ENCODE measurements around the gene ADGRF1.
"Not testable (repeated sequence)": the region's sequence is repeated elsewhere in the genome, so short reads cannot be mapped to it uniquely, and the experiment has no call there.

Gene ADGRF1

DNA sequence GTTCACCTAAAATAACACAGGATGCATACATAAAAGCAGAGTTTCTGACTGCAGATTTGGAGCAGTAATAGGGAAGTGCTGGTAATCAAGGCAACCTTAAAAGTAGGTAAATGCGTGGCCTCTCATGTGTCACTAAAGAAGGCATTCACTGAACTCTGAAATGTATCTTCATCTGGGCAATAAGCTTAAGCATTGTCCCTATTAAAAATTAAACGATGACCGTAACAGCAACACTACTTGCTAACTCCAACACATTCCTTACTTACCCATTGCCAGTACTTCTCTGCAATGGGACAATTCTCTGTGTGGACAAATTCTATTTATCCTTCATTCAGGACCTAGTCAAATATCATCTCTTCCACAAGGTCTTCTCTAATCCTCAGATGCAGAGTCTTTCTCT, 19.9 kb downstream of the ADGRF1 start:
- no peak for DNase-seq (ENCODE audit: low read depth, low spot score)

- no peak for DNase-seq (ENCODE audit: low read depth, low spot score)
Observed at GRCh38 chr6:47019941-47020340, 22.2 kb downstream of the ADGRF1 start.

DNA sequence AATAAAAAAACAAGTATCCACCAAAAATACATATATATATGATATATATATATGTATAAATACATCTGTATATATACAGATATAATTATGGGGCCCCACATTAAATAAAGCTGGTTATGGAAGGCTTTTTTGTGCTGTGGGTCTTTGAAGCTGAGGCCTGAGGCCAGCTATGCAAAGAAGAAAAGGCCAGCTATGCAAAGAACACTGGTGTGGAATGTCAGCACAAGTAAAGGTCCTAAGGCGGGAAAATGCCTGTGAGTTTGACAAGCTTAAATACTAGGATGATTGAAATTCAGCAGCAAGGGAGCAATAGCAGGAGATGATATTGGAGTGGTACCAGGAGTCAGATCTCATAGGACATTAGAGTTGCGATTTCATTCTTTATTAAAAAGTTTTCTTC, 25.2 kb downstream of the ADGRF1 start:
- no peak for DNase-seq (ENCODE audit: low read depth, low spot score)

DNA sequence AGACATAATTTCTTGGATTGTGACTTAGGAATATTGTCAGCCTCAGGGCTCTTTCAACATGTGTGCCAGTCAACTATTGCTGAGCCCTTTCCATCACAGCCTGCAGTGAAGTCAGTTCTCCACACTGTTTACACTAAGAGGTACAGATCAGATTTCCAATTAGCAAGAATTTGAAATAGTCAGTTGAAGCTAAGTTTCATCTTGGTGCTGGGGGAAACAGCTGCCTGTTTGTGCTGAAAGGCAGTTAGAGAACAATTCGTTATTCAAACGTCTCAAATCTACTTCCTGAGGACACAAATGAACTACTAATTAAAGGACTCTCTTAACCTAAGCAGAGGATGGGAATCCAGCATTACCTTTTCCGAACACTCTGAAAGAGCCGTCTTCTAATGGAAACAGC, 25.9 kb downstream of the ADGRF1 start:
- no peak for DNase-seq (ENCODE audit: low read depth, low spot score)

- no peak for DNase-seq (ENCODE audit: low read depth, low spot score)
Observed at GRCh38 chr6:47014401-47014800, 27.7 kb downstream of the ADGRF1 start.

GRCh38 chr6:47009583-47009982, 32.5 kb downstream of the ADGRF1 start:
- no peak for DNase-seq (ENCODE audit: low read depth, low spot score)

DNA sequence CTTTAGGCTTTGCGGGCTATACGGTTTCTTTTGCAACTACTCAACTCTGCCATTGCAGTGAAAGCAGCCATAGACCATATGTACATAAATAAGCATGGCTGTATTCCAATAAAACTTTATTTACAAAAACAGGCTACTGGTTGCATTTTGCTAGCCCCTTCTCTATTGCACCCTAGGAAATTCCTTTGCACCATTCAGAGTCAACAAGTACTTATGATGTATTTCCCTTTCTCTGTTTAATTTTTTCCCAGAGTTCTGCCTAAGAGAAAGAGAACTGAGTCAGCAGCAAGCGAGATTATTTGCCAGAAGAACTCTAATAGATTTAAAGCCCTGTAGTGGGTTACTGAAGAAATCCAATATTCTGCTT, 33.8 kb downstream of the ADGRF1 start:
- no peak for DNase-seq (ENCODE audit: low read depth, low spot score)

DNA sequence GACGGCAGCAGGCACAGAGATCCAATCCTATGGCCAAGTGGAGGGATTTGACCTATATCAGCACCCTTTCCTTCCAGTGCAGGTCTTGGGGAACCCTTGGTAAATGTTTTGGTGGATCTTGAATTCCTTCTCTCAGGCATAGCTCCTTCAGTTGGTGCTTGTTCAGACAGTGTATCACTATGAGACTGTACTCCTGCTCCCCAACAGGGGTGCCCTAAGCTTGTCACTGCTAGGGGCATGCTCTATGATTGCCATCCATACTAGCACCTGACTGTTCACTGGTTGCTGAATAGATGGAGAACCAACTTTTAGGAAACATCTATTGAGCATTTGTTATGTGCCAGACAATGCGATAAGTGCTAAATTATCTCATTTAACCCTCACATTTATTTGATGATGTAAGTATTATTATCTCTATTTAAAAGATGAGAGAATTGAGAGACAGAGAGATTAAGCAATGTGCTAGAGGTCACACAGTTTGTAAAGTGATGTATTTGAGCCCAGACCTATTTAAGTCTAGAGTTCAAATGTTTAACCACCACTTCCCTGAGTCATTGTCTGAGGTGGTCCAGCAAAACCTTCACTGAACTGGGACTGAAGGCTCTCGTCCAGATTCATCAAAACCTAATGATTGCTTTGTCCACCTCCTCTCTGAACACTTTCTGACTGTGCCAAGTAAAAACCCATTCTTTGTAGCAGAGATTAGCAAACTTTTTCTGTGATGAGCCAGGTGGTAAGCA, 34.3 kb downstream of the ADGRF1 start:
- no peak for DNase-seq (ENCODE audit: low read depth, low spot score)

DNA sequence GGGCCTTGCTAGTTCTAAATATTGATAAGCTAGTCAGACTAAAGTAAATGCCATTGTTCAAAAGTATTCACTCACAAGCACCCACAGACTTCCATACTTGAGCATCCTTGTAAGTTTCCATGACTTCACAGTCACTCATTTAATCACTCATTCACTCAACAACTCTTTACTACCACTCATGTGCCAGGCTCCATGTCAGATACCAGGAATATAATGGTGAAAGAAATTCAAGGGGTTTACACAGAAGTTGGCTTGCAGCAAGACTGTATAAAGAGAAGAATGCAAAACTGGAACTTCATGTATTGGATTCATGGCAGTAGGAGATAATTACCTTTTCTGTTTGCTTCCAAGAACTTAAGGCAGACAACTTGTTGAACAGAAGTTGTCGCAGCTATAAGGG, 36.6 kb downstream of the ADGRF1 start:
- no peak for DNase-seq (ENCODE audit: low read depth, low spot score)

DNA sequence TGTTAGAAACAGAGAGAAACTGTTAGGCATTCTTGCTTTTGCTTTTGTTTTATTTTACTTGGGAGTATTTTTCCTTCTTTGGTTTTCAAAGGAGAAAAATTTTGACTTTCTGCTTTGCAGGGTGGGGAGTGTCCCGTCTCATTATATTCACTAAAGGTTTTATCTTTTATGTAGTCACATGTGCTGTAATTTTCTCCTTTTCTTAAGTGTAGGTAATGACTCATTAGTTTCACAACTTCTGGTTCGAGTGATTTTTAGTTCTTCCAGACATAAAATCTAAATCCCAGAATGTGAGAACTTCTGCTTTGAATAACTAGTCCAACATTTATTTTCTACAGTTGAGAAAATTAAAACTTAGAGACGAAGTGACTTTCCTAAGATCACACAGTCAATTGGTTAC, 37.7 kb downstream of the ADGRF1 start:
- no peak for DNase-seq (ENCODE audit: low read depth, low spot score)

- no peak for DNase-seq (ENCODE audit: low read depth, low spot score)
Observed at GRCh38 chr6:47000842-47001241, 41.3 kb downstream of the ADGRF1 start.

DNA sequence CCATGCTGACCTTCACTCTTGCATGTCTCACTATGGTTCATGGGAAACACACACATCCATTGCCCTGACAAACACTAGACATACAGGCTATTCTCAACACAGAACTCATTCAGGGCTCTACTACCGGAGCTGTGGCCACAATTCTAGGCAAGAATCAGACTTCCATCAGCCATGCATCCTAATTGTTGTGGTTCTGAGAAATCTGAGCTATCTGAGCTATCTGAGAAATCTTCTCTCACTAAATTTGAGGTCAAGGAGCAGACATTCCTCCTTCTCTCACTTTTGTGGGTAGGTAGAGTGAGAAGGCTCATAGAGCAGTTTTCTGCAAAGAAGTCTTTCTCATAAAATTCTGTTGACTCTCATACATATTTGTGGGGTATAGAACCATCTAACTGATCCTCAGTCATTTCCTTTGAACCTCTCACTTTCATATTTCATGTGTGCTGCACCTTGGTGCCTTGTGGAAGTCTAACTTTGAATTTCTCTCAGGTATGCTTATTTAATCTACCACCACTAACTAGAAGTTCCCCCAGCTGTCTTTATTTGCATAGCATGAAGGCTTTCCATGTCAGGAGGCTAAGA, 43.6 kb downstream of the ADGRF1 start:
- no peak for DNase-seq (ENCODE audit: low read depth, low spot score)

DNA sequence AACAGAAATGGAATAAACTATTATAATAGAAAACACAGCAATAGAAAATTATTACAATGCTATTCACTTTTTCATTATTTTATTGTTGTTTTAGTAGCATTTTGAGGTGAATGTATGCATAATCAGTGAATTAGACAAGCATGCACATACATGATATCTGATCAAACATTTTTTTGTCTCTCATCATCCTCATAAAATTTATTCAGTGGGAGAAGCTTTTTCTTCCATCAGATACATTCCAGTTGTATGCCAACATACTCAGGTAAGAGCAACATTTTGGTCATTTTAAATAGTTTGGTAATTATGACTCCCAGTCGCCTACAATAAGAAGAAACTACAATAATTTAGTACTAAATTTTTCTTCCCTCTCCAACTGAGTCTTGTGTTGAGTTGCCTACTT, 44.5 kb downstream of the ADGRF1 start:
- DNase-seq (ENCODE audit: low read depth, low spot score) = no peak

- DNase-seq (ENCODE audit: low read depth, low spot score) = no peak
Observed at GRCh38 chr6:46996860-46997641, 45.1 kb downstream of the ADGRF1 start.

GRCh38 chr6:46994933-46995332, 47.2 kb downstream of the ADGRF1 start:
- no peak for DNase-seq (ENCODE audit: low read depth, low spot score)

- DNase-seq (ENCODE audit: low read depth, low spot score) = no peak
Observed at GRCh38 chr6:46993846-46994245, 48.3 kb downstream of the ADGRF1 start.

GRCh38 chr6:46992391-46992790, 49.7 kb downstream of the ADGRF1 start:
- DNase-seq (ENCODE audit: low read depth, low spot score) = not testable (repeated sequence)

- DNase-seq (ENCODE audit: low read depth, low spot score) = not testable (repeated sequence)
Observed at GRCh38 chr6:46990818-46991510, 51.2 kb downstream of the ADGRF1 start.

DNA sequence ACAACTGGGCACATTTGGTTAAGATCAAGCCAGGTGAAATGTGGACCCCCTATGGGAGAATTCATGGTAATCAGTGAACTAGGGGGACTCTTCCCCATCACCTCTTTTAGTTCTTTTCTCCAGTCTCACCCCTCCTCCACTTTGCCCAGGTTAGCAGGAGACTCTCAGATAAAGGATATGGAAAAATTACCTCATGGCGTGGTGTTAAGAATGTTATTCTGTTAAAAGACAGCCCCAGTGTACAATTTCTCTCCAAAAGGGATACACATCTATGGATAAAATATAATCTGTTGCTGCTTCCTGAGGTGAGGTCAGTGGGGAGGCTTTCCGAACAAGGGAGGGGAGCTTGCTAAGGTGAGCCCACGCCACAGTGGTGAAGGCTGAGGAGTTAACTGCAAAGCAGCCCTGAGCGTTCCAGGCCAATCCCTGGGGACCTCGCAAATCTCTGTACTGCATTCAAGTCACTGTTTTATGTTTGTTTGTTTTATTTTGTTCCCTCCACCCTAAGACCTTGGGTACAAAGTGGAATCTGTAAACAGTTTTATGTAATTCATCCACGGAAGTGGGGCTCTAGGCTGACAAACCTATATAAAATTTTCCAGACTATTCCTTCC, 52.0 kb downstream of the ADGRF1 start:
- DNase-seq (ENCODE audit: low read depth, low spot score) = no peak

- no peak for DNase-seq (ENCODE audit: low read depth, low spot score)
Observed at GRCh38 chr6:46989398-46989797, 52.7 kb downstream of the ADGRF1 start.

DNA sequence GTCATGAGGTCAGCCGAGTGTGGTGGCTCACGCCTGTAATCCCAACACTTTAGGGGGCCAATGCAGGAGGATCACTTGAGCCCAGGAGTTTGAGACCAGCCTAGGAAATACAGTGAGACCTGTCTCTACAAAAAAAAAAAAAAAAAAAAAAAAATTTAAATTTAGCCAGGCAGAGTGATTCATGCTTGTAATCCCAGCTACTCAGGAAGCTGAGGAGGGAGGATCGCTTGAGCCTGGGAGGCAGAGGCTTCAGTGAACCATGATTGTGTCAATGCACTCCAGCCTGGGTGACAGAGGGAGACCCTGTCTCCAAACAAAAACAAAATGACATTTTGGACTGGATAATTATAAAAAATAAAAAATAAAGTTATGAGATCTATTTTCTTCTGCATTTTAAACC, 56.2 kb downstream of the ADGRF1 start:
- DNase-seq (ENCODE audit: low read depth, low spot score) = no peak

GRCh38 chr6:46983007-46983411, 59.1 kb downstream of the ADGRF1 start:
- no peak for DNase-seq (ENCODE audit: low read depth, low spot score)

All from activated CD4-positive, CD25-positive, alpha-beta regulatory T cell treated with anti-CD3 and anti-CD28 coated beads, Interleukin-2, amount 50 U/mL, for 16 hours (primary cell).